Measurements from ENCODE around the gene PRDM16.

DNA sequence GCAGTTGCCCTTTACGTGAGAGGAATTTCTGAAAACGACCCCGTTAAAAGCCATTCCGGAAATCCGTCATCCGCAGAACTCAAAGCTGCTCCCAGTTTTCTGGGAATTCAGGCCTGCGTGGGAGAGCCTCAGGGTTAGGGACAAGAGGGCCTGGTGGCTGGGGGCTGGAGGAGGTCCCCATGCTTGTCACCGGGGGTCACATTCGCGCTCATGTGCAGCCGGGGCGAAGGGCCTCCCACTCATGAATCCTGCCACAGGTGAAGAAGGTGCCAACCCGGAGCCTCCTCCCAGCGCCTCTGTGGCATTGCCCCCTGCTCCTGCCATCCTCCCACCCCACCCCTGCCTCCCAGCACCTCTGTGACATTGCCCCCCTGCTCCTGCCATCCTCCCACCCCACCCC lies 98.3 kb downstream of the PRDM16 start:
- no peak for TF ChIP-seq SNAI2 (CRISPR knock-in tag; IDR thresholded peaks at IDR 0.05)
- TF ChIP-seq CSDC2 (CRISPR knock-in tag; IDR thresholded peaks at IDR 0.05), result no peak
- TF ChIP-seq ESRRG (CRISPR knock-in tag; IDR thresholded peaks at IDR 0.05), result no peak
- no peak for TF ChIP-seq TCF4 (CRISPR knock-in tag; IDR thresholded peaks at IDR 0.05; ENCODE audit: borderline replicate concordance)
- no peak for TF ChIP-seq ZFP3 (CRISPR knock-in tag; IDR thresholded peaks at IDR 0.05)
- TF ChIP-seq, protein P1, sequence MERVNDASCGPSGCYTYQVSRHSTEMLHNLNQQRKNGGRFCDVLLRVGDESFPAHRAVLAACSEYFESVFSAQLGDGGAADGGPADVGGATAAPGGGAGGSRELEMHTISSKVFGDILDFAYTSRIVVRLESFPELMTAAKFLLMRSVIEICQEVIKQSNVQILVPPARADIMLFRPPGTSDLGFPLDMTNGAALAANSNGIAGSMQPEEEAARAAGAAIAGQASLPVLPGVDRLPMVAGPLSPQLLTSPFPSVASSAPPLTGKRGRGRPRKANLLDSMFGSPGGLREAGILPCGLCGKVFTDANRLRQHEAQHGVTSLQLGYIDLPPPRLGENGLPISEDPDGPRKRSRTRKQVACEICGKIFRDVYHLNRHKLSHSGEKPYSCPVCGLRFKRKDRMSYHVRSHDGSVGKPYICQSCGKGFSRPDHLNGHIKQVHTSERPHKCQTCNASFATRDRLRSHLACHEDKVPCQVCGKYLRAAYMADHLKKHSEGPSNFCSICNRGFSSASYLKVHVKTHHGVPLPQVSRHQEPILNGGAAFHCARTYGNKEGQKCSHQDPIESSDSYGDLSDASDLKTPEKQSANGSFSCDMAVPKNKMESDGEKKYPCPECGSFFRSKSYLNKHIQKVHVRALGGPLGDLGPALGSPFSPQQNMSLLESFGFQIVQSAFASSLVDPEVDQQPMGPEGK (CRISPR knock-in tag; IDR thresholded peaks at IDR 0.05; ENCODE audit: borderline replicate concordance), result no peak
- TF ChIP-seq OSR1 (CRISPR knock-in tag; IDR thresholded peaks at IDR 0.05), result no peak
- TF ChIP-seq ZC3H10 (CRISPR knock-in tag; IDR thresholded peaks at IDR 0.05), result no peak
- TF ChIP-seq, protein P2, sequence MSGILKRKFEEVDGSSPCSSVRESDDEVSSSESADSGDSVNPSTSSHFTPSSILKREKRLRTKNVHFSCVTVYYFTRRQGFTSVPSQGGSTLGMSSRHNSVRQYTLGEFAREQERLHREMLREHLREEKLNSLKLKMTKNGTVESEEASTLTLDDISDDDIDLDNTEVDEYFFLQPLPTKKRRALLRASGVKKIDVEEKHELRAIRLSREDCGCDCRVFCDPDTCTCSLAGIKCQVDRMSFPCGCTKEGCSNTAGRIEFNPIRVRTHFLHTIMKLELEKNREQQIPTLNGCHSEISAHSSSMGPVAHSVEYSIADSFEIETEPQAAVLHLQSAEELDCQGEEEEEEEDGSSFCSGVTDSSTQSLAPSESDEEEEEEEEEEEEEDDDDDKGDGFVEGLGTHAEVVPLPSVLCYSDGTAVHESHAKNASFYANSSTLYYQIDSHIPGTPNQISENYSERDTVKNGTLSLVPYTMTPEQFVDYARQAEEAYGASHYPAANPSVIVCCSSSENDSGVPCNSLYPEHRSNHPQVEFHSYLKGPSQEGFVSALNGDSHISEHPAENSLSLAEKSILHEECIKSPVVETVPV (CRISPR knock-in tag; IDR thresholded peaks at IDR 0.05), result no peak
- no peak for TF ChIP-seq PPARA (CRISPR knock-in tag; IDR thresholded peaks at IDR 0.05; ENCODE audit: borderline replicate concordance)
- no peak for TF ChIP-seq ZFP30 (CRISPR knock-in tag; IDR thresholded peaks at IDR 0.05)
- TF ChIP-seq ZNF8 (CRISPR knock-in tag; IDR thresholded peaks at IDR 0.05), result no peak
- TF ChIP-seq ARNTL (CRISPR knock-in tag; IDR thresholded peaks at IDR 0.05; ENCODE audit: borderline replicate concordance, low read depth), result no peak
